DMS153 treated with DMSO at 0.1 percent for 48 hours (cell line): ENCODE results near the gene LPCAT3.
"Not testable (repeated sequence)": the region's sequence is repeated elsewhere in the genome, so short reads cannot be mapped to it uniquely, and the experiment has no call there.

Experiments used
- DNase-seq: peaks from one replicate; lab custom pipeline; 2025; ENCODE audit not compliant: unreplicated experiment; lab: John Stamatoyannopoulos, UW

LPCAT3 gene

DNA sequence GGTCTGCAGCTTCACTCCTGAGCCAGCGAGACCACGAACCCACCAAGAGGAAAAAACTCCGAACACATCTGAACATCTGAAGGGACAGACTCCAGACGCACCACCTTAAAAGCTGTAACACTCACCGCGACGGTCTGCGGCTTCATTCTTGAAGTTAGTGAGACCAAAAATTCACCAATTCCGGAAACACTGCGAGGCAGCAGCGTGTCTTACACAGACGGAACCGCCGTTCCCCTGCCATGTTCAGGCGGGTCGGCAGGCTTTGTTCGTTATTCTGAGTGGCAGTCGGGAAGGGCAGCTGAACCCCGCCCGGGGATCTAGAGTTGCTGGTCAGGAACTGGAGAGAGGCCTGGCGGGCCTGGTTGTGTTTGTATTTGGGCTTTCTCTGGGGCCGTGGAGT lies 20.3 kb upstream of the LPCAT3 start:
- DNase-seq: no peak

DNA sequence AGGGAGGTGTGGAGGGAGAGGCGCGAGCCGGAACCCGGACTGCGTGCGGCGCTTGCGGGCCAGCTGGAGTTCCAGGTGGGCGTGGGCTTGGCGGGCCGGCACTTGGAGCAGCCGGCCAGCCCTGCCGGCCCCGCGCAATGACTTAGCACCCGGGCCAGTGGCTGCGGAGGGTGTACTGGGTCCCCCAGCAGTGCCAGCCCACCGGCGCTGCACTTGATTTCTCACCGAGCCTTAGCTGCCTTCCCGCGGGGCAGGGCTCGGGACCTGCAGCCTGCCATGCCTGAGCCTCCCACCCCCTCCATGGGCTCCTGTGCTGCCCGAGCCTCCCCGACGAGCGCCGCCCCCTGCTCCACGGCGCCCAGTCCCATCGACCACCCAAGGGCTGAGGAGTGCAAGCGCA lies 19.1 kb upstream of the LPCAT3 start:
- DNase-seq: not testable (repeated sequence)

DNA sequence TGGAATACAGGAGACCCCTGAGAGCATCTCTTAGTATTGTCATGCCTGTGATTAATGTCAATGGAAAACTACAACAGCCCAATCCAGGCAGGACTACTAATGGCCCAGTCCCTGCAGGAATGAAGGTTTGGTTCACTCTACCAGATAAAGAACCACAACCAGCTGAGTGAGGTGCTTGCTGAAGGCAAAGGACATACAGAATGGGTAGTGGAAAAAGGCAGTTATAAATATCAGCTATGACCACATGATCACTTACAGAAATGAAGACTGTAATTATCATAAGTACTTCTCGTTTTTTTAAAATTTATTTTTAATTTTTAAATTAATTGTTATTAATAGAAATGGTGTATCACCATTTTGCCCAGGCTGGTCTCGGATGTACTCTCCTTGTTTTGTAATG lies 17.2 kb upstream of the LPCAT3 start:
- no peak for DNase-seq

DNA sequence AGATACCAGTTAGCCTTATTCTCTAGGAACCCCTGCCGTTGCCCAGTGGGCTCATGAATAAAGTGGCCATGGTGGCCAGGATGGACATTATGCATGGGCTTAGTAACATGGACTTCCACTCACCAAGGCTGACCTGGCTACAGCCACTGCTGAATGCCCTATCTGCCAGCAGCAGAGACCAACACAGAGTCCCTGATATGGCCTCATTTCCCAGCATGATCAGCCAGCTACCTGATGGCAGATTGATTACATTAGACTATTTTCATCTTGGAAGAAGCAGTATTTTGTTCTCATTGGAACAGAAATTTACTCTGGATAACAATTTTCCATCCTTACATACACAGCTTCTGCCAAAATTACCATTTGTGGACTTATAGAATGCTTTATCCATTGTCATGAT lies 16.2 kb upstream of the LPCAT3 start:
- no peak for DNase-seq

DNA sequence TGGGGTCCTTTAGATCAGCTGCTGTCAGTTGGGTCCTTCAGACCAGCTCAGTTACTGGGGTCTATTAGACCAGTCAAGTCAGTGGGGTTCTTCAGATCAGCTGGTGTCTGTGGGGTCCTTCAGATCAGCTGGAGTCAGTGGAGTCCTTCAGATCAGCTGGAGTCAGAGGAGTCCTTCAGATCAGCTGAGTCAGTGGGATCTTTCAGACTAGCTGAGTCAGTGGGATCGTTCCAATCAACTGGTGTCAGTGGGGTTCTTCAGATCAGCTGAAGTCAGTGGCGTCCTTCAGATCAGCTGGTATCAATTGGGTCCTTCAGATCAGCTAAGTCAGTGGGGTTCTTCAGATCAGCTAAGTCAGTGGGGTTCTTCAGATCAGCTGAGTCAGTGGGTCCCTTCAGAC lies 14.7 kb upstream of the LPCAT3 start:
- DNase-seq: no peak

DNA sequence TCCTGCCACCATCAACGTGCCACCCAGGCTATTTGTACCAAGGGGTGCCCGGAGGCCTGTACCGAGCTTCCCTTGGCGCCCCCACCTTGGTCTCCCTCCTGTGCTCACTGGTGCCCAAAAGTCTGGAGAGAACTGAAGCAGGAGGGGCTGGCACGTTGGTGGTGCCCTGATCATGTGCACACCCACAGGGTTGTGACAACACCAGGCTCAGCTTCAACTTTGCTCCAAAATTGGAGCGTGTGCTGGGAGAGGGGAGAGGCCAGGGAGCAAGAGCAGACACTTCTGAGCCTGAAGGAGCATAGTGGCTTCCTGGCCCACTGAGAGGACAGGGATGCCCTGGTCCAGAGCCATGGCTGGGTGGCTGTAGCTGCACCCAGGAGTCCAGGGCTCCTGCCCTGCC lies 13.0 kb upstream of the LPCAT3 start:
- no peak for DNase-seq

DNA sequence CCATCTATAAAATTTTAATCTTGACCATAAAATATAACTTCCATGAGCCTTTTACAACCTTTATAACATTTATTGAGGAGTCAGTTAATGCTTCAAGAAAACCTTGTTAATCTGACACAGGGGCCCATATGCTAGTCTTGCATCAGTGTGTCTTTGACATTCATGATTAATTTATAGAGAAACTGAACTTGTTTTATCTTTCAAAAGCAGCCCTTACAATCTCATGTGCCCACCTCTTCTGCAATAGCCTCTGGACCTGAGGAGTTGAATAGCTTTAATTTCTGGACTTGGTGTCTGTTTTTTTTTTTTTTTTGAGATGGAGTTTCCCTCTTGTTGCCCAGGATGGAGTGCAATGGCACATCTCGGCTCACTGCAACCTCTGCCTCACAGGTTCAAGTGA lies 8.6 kb upstream of the LPCAT3 start:
- DNase-seq: no peak

DNA sequence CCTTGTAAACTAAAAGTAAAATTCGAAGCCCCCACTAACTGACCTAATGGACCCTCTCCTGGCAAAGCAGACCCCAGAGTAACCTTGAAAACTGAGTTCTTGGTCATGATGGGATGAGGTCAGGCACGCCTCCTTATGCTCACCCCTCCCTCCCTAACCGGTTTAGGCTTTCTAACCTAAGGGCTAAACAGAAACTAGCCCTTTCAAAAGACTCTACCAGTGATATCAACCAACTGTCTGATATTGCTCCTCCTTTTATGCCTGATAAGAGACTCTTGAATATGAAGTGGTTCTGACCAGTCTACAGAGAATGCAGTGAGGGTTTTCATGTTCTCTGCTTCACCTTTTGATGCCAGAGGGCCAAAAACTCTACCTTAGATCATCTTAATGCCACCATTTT lies 4.8 kb upstream of the LPCAT3 start:
- no peak for DNase-seq

DNA sequence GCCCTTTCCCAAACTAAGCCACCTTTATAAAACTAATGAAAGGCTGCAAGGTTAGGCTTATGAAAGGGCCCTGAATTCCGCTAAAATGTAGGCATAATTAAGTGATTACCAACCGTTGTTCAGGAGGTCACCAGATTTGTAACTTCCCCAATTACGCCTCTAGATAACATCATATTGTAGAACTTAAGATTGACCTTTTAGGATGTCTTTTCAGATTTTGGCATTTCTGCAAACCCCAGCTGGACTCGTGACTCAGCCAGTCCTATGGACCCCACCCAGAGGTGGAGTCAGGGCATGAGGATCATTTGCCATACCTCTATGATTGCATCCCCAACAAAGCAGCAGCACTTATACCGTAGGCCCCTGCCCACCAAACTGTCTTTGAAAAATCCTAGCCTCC lies 3.7 kb upstream of the LPCAT3 start:
- no peak for DNase-seq

DNA sequence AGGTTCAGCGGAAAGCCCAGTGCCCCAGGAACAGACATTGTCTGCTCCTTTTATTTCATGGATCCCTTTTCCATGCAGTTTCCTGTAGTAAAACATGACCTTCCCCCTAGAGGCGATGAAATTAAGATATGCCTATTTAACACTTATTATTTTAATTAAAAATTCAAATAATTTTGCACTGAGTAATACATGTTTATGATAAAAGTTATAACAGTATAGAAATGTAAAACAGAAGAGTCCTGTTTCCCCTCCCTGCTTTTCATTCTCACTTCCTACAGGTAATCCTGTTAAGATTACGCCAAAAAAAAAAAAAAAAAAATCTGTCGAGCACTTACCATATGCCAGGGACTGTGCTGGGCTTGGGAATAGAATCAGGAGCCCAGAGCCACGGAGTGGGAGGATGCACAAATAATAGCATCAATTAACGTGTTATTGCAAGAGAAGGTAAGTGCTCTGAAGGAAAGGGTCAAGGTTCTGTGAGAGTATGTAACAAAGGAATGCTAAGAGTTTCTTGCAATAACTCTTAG lies 830 bp upstream of the LPCAT3 start:
- no peak for DNase-seq

DNA sequence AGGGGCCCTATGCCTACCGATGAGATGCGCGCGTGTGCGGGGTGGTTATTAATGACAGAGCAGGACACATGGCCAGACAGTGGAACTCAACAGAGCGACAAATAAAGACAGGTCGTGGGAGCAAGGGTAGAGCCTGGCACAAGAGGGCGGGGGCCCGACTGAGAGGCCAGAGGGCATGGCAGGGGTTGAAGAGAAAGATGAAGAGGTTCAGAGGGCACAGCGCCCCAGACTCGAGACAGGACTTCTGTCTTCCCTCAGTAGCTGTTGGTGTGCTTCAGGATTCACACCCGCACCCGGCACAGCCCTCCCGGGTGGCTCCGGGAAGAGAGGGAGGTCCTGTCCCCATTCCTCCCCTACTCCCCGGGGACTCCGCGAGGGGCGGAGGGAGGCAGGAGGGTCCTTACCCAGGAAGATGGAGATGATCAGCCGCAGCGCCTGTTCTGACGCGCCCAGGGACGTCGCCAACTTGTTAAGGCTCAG lies 366 bp downstream of the LPCAT3 start:
- no peak for DNase-seq

DNA sequence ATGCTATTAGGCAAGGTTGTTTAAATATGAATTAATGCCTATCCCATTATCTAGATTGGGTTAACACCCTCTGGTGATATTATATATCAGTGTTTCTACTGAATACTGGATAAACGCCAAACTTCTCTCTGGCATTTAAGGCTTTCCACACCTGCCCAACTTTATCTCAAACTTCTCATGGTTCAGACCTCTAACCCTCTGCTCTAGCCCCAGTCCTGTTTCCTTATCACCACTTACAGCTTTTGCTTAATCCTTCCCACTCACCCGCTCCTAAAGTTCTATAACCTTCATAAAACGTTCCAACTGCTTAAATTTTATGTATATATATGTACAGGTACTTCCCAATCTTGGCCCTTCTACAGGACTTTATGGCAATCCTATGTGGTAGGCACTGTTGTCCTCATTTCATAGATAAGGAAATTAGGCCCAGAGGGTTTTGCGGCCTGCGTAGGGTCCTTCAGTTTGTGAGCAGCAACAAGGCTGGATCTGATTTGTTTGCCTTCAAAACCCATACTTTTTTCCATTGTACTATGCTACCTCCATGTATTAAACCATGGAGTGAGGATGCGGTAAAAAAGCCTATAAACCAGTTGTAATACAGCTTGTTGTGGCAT lies 1.2 kb downstream of the LPCAT3 start:
- no peak for DNase-seq

DNA sequence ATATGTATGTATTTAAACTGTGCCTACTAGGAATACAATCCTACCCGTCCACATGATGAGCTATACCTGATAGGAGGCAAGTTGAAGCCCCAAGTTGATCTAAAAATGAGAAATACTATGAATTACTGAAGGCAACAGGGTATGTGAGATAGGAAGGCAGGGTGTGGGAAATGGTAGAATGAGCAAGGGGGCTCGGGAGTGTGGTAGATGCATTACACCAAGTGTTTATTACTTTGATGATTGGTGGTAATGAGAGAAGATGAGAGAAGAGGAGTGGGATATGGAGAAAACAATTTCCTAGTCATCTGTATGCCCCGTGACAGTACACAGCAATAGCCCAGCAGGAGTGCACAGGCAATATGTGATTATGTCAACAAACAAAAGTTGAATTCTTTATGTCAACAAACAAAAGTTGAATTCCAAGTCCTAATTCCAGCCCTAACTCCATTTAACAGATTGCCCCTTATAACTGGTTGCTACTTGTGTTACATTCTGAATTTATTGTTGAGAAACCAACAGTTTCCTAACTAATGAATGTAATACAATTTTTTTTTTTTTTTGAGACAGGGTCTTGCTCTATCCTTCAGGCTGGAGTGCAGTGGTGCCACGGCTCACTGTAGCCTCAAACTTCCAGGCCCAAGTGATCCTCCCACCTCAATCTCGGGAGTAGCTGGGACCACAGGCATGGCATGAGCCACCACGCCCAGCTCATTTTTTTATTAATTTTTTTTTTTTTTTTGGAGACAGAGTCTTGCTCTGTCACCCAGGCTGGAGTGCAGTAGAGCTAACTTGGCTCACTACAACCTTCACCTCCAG lies 2.5 kb downstream of the LPCAT3 start:
- no peak for DNase-seq

DNA sequence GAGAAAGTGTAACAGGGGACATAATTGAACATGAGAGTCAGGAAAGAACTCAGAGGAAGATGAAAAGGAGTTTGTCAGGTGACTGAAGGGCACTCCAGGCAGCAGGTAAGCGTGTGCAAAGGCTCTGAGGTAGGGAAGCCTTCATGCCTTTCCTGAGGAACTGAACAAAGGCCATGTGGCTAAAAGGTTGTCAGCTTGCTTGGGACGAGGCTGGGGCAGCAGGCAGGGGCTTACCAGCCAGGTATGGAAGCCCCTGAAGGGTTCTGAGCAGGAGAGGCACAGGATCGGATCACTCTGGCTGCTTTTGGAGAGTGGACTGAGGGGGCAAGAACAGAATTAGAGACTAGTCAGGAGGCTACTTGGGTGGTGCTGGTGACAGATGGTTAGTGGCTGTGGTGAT lies 5.2 kb downstream of the LPCAT3 start:
- DNase-seq: no peak

DNA sequence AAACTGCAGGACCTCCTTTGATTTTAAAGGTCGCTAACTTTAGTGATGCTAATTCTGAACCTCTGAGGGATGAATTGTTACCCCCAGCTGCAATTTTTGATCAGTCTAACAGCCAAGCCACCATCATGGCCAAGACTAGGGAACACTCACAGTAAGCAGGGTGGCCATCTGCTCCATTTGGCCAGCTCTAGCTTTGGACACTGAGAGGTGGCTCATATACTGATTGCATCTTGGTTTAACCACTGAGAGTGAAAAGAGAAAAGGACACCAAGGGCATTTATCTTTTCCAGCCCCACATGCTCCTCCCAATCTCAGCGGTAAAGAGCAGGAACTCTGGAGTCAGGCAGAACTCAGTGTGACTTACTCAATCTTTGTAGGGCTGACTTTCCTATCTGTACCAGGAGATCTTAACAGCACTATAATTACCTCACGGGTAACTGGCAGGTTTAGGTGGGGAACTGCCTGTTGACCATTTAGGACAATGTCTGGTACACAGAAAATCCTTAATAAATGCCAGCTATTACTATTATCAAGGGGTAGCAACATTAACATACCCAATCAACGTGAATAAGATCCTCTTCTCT lies 6.2 kb downstream of the LPCAT3 start:
- no peak for DNase-seq

DNA sequence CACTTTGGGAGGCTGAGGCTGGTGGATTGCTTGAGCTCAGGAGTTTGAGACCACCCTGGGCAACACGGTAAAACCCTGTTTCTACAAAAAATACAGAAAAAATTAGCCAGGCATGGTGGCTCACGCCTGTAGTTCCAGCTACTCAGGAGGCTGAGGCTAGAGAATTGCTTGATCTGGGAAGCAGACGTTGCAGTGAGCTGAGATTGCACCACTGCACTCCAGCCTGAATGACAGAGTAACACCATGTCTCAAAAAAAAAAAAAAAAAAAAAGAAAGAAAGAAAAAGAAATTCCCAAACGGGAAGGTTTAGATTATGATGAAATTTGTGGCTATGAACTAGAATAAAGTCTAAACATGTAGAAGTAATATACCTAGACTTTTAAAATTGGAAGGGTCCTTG lies 6.9 kb downstream of the LPCAT3 start:
- not testable (repeated sequence) for DNase-seq

DNA sequence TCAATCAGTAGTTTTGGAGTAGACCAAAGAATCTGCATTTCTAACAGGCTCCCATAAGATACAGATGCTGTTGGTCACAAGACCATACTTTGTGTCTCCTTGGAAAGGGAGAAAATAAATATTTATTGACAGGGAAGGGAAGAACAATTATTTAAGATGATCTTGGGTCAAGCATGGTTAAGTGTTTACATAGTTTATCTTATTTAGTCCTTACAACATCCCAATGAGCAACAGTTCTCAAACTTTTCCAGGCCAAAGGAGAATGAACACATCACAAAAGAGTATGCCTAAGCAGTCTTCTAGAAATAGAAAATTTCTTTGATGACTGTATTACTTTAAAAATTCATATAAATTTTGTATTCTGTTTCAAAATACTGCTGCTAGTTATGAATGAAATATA lies 8.8 kb downstream of the LPCAT3 start:
- no peak for DNase-seq

DNA sequence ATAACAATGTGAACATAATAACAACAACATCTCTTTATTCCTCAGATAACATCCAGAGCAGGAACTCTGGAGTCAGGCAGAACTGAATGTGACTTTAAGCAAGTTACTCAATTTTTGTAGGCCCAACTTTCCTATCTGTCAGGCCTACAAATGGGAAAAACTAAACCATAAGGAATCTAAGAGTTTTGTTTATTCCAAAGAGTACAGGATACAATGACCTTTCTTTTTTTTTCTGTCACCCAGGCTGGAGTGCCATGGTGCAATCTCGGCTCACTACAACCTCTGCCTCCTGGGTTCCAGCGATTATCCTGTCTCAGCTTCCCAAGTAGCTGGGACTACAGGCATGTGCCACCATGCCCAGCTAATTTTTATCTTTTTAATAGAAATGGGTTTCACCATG lies 9.4 kb downstream of the LPCAT3 start:
- DNase-seq: no peak

DNA sequence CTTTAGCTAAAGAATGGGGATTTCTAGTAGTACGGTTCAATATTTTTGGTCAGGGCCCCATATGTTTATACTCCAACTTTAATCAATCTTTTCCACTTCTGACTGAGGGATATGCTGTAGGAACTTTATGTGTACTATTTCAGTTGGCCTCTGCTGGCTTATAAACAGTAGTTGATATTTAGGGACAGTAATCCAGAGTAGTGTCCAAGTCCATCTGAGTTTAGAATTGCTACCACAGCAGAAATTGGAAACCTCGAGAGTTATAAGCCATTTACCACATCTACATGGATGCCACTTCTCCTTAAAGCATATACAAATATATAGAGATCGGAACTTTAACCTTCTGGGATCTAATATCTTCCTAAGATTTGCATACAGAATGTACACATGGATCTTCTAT lies 11.6 kb downstream of the LPCAT3 start:
- no peak for DNase-seq

DNA sequence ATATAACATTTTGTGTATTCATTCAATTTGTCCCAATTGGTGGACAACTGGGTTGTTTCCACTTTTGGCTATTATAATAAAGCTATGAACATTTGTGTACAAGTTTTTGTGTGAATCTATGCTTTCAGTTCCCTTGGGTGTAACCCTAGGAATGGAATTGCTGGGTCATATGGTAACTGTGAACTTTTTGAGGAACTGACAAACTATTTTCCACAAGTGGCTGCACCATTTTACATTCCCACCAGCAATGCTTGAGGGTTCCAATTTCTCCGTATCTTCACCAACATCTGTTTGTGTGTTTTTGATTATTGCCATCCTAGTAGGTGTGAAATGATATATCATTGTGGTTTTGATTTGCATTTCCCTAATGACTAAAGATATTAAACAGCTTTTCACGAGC lies 13.0 kb downstream of the LPCAT3 start:
- no peak for DNase-seq

DNA sequence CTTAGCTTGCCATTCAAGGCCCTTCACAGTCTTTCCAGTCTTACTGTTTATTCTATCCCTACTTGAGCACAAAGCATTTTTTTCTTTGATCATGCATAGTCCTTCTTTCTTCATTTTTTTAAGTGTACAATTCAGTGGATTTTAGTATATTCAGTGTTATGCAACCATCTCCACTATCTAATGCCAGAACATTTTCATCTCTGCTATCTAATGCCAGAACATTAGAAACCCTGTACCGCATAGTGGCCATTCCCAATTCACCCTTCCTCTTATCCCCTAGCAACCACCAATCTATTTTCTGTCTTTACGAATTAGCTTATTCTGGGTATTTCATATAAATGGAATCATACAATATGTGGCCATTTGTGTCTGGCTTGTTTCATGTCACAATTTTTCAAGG lies 13.4 kb downstream of the LPCAT3 start:
- DNase-seq: no peak

DNA sequence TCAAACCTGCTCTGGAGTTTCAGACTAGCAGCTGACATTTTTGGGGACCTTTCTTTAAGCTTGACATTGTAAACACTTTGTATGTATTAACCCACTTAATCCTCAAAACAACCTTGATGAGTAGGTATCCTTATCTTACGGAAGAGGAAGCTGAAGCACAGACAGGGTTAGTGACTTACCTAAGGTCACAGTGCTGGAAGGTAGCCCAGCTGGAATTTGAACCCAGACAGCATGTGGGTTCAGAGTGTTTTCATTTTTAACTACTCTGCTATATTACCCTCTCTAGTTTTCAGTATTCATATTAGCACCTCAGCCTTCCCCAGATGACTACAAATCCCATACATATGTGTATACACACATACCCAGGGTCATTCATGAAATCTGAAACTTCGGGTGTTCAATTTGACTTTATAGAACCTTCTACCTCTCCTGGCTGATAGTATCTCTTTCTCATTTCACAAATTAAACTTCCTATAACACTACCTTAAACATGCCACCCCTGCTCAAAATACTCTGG lies 13.9 kb downstream of the LPCAT3 start:
- DNase-seq: no peak
